ENCODE results near the gene DACH1.

The DACH1 gene

GRCh38 chr13:71624653-71625600 lies 242.1 kb downstream of the DACH1 start:
- DNase-seq (ENCODE audit: low spot score), result no peak

GRCh38 chr13:71621174-71622124 lies 245.6 kb downstream of the DACH1 start:
- no peak for DNase-seq (ENCODE audit: low spot score)

- DNase-seq (ENCODE audit: low spot score), result no peak
Measured at GRCh38 chr13:71619096-71619495, 247.9 kb downstream of the DACH1 start.

DNA sequence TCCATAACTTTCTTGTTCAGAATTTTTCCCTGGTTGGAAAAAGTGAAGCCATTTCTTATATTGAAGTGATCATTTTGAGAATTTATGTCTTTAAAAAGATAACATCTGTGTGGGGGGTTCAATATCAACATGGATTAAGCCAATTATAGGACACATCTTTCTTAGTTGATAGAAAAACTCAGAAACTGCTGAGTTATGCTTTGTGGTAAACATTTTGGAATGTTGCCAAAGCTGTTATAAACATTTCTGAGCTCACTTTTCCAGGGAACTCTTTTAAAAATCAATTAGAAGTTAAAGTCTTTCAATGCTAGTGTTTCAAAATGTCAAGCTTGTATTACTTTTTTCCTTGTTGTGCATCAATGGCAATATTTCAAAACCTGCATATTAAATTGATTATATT lies 248.8 kb downstream of the DACH1 start:
- no peak for DNase-seq (ENCODE audit: low spot score)

DNA sequence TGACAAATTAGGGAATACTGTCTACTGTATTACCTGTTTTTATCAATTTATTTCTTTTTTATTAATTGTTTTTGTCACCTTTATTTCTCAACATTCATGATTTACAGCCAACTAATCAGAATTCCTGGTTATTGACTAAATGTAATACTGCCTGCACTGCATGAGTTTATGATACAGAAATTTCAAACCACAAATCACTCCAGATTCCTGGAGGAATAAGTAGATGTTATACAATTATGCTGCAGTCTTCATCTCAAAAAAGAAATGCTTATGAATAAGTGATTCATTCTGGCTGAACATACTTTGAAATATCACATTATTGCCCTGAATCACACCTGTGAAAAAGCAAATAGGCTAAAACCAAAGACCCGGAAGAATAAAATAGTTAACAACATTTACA lies 249.7 kb downstream of the DACH1 start:
- no peak for DNase-seq (ENCODE audit: low spot score)

DNA sequence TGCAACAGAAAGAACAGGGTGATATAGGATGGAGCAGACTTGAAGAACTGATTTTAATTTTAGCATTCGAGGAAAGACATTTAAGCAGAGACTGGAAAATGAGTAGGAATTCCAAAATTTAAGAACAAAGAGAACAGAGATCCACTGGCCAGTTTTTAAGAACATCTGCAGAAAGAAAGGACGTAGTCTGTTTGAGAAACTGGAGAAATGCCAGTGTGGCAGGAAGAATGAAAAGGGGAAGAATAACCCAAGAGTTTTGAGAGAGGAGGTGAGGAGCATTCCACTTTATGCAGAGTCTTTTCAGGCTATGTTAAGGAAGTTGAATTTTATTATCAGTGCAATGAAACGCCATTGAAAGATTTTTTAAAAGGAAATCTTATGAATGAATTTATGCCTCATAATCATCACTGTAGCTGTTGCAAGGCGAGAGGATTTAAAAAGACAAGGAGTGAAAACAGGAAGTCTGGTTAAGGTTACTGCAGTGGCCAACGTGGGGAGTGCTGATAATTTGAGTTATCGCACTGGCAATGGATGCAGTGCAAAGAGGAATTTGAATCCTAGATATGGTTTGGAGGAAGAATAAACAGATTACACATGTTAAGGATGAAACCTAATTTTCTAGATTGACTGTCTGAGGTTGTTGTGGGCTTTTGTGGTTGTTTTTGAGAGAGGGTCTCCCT lies 253.8 kb downstream of the DACH1 start:
- no peak for DNase-seq (ENCODE audit: low spot score)

- DNase-seq (ENCODE audit: low spot score), result no peak
Measured at GRCh38 chr13:71611292-71611691, 255.7 kb downstream of the DACH1 start.

- no peak for DNase-seq (ENCODE audit: low spot score)
Measured at GRCh38 chr13:71610876-71611275, 256.1 kb downstream of the DACH1 start.

DNA sequence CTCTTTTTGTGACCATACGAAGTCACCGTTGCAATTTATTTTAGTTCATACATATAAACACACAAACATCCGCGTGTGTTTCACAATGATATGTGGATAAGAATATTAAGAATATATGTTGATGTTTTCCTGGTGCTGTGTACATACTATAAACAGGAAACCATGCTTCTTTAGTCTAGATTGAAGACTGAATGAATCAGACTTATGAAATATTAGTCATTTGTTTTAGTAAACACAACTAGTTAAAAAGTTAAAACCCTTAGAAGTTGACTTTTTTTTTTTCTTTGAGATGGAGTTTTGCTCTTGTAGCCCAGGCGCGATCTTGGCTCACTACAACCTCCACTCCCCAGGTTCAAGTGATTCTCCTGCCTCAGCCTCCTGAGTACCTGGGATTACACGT lies 257.7 kb downstream of the DACH1 start:
- DNase-seq (ENCODE audit: low spot score), result no peak

- DNase-seq (ENCODE audit: low spot score), result no peak
Measured at GRCh38 chr13:71607575-71607974, 259.4 kb downstream of the DACH1 start.

- no peak for DNase-seq (ENCODE audit: low spot score)
Measured at GRCh38 chr13:71606818-71607217, 260.2 kb downstream of the DACH1 start.

GRCh38 chr13:71605744-71606143 lies 261.3 kb downstream of the DACH1 start:
- DNase-seq (ENCODE audit: low spot score), result no peak

DNA sequence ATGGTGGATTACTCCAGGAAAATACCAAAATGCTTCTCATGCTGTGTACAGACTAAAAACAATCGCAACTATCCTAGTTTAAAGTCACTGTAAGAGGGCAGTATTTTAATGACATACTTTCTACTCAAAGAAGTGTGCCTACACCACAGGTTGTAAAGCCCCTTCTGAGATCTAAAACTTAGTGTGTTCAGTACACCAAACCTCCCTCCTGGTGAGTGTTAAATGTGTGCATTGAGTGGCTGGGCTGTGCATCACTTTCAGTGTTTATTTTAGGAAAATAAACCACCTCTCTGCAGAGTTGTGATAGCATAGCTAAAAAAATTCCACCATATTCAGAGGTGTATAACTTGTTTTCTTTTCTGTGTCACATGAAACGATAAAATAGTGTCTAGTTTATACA lies 263.7 kb downstream of the DACH1 start:
- no peak for DNase-seq (ENCODE audit: low spot score)

- no peak for DNase-seq (ENCODE audit: low spot score)
Measured at GRCh38 chr13:71602344-71602743, 264.7 kb downstream of the DACH1 start.

- DNase-seq (ENCODE audit: low spot score), result no peak
Measured at GRCh38 chr13:71597150-71597549, 269.9 kb downstream of the DACH1 start.

GRCh38 chr13:71596116-71596515 lies 270.9 kb downstream of the DACH1 start:
- no peak for DNase-seq (ENCODE audit: low spot score)

DNA sequence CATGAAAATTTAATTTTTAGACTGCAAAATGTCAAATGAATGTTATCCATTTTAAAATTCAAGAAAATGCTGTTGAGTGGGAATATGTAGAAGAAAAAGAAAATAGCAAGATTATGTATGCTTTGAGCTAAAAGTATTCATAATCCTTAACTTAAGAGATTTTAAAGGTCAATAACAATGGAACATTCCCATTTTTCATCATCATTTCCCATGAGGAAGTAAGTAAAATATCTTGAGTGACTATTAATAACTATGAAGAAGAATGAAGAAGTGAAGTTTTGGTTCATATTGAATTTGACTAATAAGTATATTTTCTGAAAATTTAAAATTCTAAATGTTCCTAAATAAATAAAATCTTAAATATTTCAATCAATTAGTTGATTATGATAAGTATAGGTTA lies 273.4 kb downstream of the DACH1 start:
- no peak for DNase-seq (ENCODE audit: low spot score)

GRCh38 chr13:71591374-71591773 lies 275.6 kb downstream of the DACH1 start:
- no peak for DNase-seq (ENCODE audit: low spot score)

GRCh38 chr13:71590654-71591148 lies 276.3 kb downstream of the DACH1 start:
- no peak for DNase-seq (ENCODE audit: low spot score)

DNA sequence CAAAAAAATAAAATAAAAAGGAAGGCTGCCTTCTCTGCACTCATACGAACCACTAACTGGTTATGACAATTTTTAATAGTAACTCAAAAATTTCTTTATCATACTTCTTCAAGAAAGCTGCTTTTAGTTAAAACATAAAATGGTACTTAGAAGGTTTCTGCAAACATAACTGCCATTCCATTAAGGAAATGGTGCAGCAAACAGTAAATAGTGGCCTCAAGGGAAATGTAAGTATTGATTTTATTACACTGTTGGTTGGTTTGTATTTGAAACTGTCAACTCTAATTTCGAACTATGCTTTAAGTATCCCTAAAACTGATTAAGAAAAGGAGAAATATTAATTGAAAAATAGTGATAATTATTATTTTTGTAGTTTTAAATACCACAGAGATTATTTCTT lies 278.0 kb downstream of the DACH1 start:
- DNase-seq (ENCODE audit: low spot score), result no peak

DNA sequence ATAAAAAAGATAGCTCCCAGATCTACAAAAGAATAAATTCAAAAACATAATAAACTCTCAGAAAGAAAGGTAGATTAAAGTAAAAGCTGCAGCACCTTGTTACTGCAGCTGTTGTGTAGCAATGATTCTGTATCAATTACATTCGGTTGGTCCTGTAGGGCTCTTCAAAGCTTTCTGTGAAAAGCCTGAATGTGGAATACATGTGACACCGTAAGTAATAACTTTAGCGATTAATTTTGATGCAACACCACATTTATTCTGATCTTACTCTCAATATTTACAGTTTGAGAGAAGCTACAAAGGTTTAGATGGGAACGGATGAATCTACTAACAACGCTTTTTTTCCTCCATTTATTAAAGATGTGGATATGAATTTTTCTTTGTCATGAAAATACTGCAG lies 279.2 kb downstream of the DACH1 start:
- no peak for DNase-seq (ENCODE audit: low spot score)

DNA sequence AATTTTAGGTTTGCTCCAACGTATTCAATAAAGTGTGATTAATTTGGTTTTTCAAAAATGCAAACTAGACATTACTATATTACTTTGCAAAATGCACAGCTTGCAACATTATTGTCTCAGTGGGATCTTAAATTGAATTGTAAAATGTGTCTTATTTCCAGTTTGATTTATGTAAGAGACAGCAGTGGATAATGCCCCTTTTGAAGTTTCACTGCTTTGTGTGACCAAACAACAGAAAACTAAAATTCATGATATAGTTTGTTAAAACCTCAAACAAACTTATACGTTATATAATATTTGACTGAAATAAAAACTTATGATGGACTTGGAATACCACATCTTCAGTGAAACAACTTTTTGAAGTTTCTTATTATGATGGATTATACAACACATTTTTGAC lies 279.8 kb downstream of the DACH1 start:
- no peak for DNase-seq (ENCODE audit: low spot score)

All from germinal center (tissue), 1 donor.